Testis (tissue), 3 donors: ENCODE data around the gene TMEM203. TPM values are rescaled to one million over a fixed set of nuclear protein-coding genes. Genes with fewer than 3 reads are reported as not detected.

Source experiments
- DNase-seq: peaks from one replicate; pipeline ENCODE4 v3.0.0-alpha.2; 2019
- H3K27ac ChIP-seq, 2 donors: fragments of 200-600 bp; sonication (generic); one replicate each; pipeline ENCODE4 v1.5.1; 2019
- H3K27me3 ChIP-seq: fragments of 200-600 bp; sonication (generic); one replicate; pipeline ENCODE4 v1.5.1; 2019
- H3K36me3 ChIP-seq: fragments of 200-600 bp; sonication (generic); one replicate; pipeline ENCODE4 v1.5.1; 2017; ENCODE audit warnings: low read depth; ENCODE audit errors: missing control alignments
- H3K4me1 ChIP-seq: fragments of 200-600 bp; sonication (generic); one replicate; pipeline ENCODE4 v1.5.1; 2019
- H3K4me3 ChIP-seq, 2 donors: fragments of 200-600 bp; sonication (generic); one replicate each; pipeline ENCODE4 v1.5.1; 2017 to 2019
- H3K9me3 ChIP-seq: fragments of 200-600 bp; sonication (generic); one replicate; pipeline ENCODE4 v1.5.1; 2017
- CTCF ChIP-seq, 3 experiments: fragments of 450-650 bp in 2 of 3; fragments of 200-600 bp in 1 of 3; sonication (generic) in 1 of 3; IDR thresholded peaks; one replicate each; pipeline ENCODE4 v1.5.1; 2016 to 2019; ENCODE audit warnings: antibody characterized with exemption in 3 of 3, mild to moderate bottlenecking in 2 of 3, moderate library complexity in 1 of 3
- POLR2A ChIP-seq: fragments of 450-650 bp; IDR thresholded peaks from one replicate; pipeline ENCODE4 v1.6.1; 2017; ENCODE audit warnings: antibody characterized with exemption, mild to moderate bottlenecking, moderate library complexity
- WGBS, 2 donors: methylation state at CpG; one replicate each; pipeline ENCODE4 v1.1.5; 2018; 5-methylcytosine and 5-hydroxymethylcytosine counted together
- intact Hi-C: fragments of 100-400 bp; cut with DNase I; formaldehyde crosslinking; loops from one replicate; pipeline ENCODE4 v1.15.1; 2023; ENCODE audit warnings: low total_unique reads
- polyA plus RNA-seq: library from polyadenylated mRNA; stranded (reverse); fragments of 350-450 nt; fragmentation: Illumina TruSeq; extraction: RNeasy Lipid Tissue Mini Kit (QIAGEN cat#74804); gene quantifications from one replicate; pipeline ENCODE4 v1.2.3, GENCODE V29; 2014; ENCODE audit warnings: low read depth, low replicate concordance; ENCODE audit not compliant: insufficient read depth
- total RNA-seq, 2 donors: library from RNA; depleted of rRNA; stranded (reverse); fragments of >200 nt; gene quantifications; one replicate each; pipeline ENCODE4 v1.2.3, GENCODE V29; 2016

The TMEM203 gene
- total and polyA plus RNA-seq, 3 donors from 2014 or later, result 36.3 to 51.2 (median 48.0) TPM

GRCh38 chr9:137173796-137174664 lies 31.4 kb downstream of the TMEM203 start:
- Histone ChIP-seq H3K4me3 (no peak overlapping the region), H3K36me3 (no peaks in the 10 kb centered on the region), H3K27me3 (no peaks in the 10 kb centered on the region), H3K27ac (no peak overlapping the region), H3K4me1 (no peaks in the 10 kb centered on the region), H3K9me3 (no peaks in the 10 kb centered on the region)
- WGBS, 2 donors, result 91 to 93% methylated on average over 12 to 45 of the region's 45 CpGs
- DNase-seq, result no peak
- intact Hi-C loops, result no loop called here
- TF ChIP-seq CTCF (IDR thresholded peaks at IDR 0.05) (no peak), POLR2A (no peak)

- TF ChIP-seq CTCF (IDR thresholded peaks at IDR 0.05), result no peak
- TF ChIP-seq POLR2A, result no peak
- H3K27ac ChIP-seq, result no peak overlapping the region
- no peaks in the 10 kb centered on the region for H3K36me3 ChIP-seq
- intact Hi-C loops, result no loop called here
- no peak for DNase-seq
- no peaks in the 10 kb centered on the region for H3K9me3 ChIP-seq
- no peaks in the 10 kb centered on the region for H3K27me3 ChIP-seq
- WGBS, 2 donors, result 74 to 84% methylated on average over 10 to 21 of the region's 21 CpGs
- no peak overlapping the region for H3K4me3 ChIP-seq
- H3K4me1 ChIP-seq, result peaks cover 4% of the 10 kb centered on the region
Measured at GRCh38 chr9:137172901-137173795, 32.3 kb downstream of the TMEM203 start.

- 78 to 91% methylated on average over 9 to 22 of the region's 22 CpGs for WGBS, 2 donors
- Histone ChIP-seq H3K4me1 (peaks cover 15% of the 10 kb centered on the region), H3K4me3 (no peak overlapping the region), H3K36me3 (no peaks in the 10 kb centered on the region), H3K27ac (no peak overlapping the region), H3K27me3 (no peaks in the 10 kb centered on the region), H3K9me3 (no peaks in the 10 kb centered on the region)
- intact Hi-C loops, result no loop called here
- DNase-seq, result no peak
- no peak for TF ChIP-seq CTCF (IDR thresholded peaks at IDR 0.05)
- TF ChIP-seq POLR2A, result no peak
Measured at GRCh38 chr9:137171149-137171900, 34.1 kb downstream of the TMEM203 start.

GRCh38 chr9:137170486-137171148 lies 34.8 kb downstream of the TMEM203 start:
- intact Hi-C loops, result no loop called here
- peaks cover 15% of the 10 kb centered on the region for H3K4me1 ChIP-seq
- no peak for DNase-seq
- H3K4me3 ChIP-seq, result no peak overlapping the region
- H3K36me3 ChIP-seq, result no peaks in the 10 kb centered on the region
- WGBS, 2 donors, result 44 to 65% methylated on average over 7 to 14 of the region's 14 CpGs
- no peak overlapping the region for H3K27ac ChIP-seq
- TF ChIP-seq POLR2A, result no peak
- TF ChIP-seq CTCF (IDR thresholded peaks at IDR 0.05), result no peak
- no peaks in the 10 kb centered on the region for H3K27me3 ChIP-seq
- H3K9me3 ChIP-seq, result no peaks in the 10 kb centered on the region
